ENCODE results near the gene METTL8.

METTL8 gene

GRCh38 chr2:171433763-171434012, at the start of gene METTL8:
TSS of gene METTL8 (minus strand) at chr2:171433990. CDS start at chr2:171392185, 41,805 bp downstream.
- no peaks in the 10 kb centered on the region for H3K9me3 ChIP-seq
- H3K27ac ChIP-seq: peak within 1 kb of the TSS; percentile 87
- H3K36me3 ChIP-seq: no peaks in the 10 kb centered on the region
- H3K4me3 ChIP-seq (ENCODE audit: low read depth in 1 of 2, low read length in 1 of 2): peak within 1 kb of the TSS; percentile 75 to 87
- peaks cover 16% of the 10 kb centered on the region in 2 experiments for H3K4me1 ChIP-seq (ENCODE audit: control insufficient read depth in 1 of 2, insufficient read depth in 1 of 2, low read depth in 1 of 2, low read length in 1 of 2)
- H3K27me3 ChIP-seq: no peaks in the 10 kb centered on the region
- TF ChIP-seq CTCF (IDR thresholded peaks at IDR 0.05): no peak

GRCh38 chr2:171482877-171483276, 49.1 kb upstream of the METTL8 start:
- TF ChIP-seq CTCF (IDR thresholded peaks at IDR 0.05): no peak
- no peaks in the 10 kb centered on the region for H3K9me3 ChIP-seq
- no peaks in the 10 kb centered on the region for H3K27me3 ChIP-seq
- no peak overlapping the region for H3K27ac ChIP-seq
- no peak overlapping the region for H3K4me3 ChIP-seq (ENCODE audit: low read depth in 1 of 2, low read length in 1 of 2)
- H3K36me3 ChIP-seq: peaks cover 4% of the 10 kb centered on the region
- H3K4me1 ChIP-seq (ENCODE audit: control insufficient read depth in 1 of 2, insufficient read depth in 1 of 2, low read depth in 1 of 2, low read length in 1 of 2): peaks cover 15 to 19% of the 10 kb centered on the region in 2 experiments

GRCh38 chr2:171482308-171482707, 48.5 kb upstream of the METTL8 start:
- Histone ChIP-seq H3K4me3 (ENCODE audit: low read depth in 1 of 2, low read length in 1 of 2) (no peak overlapping the region), H3K9me3 (no peaks in the 10 kb centered on the region), H3K27ac (no peak overlapping the region), H3K27me3 (no peaks in the 10 kb centered on the region), H3K36me3 (peaks cover 10% of the 10 kb centered on the region), H3K4me1 (ENCODE audit: control insufficient read depth in 1 of 2, insufficient read depth in 1 of 2, low read depth in 1 of 2, low read length in 1 of 2) (peaks cover 15 to 19% of the 10 kb centered on the region in 2 experiments)
- TF ChIP-seq CTCF (IDR thresholded peaks at IDR 0.05): no peak

GRCh38 chr2:171480908-171481307, 47.1 kb upstream of the METTL8 start:
- Histone ChIP-seq H3K27ac (no peak overlapping the region), H3K4me3 (ENCODE audit: low read depth in 1 of 2, low read length in 1 of 2) (no peak overlapping the region), H3K4me1 (ENCODE audit: control insufficient read depth in 1 of 2, insufficient read depth in 1 of 2, low read depth in 1 of 2, low read length in 1 of 2) (peaks cover 15 to 19% of the 10 kb centered on the region in 2 experiments), H3K9me3 (no peaks in the 10 kb centered on the region), H3K36me3 (peaks cover 10% of the 10 kb centered on the region), H3K27me3 (no peaks in the 10 kb centered on the region)
- no peak for TF ChIP-seq CTCF (IDR thresholded peaks at IDR 0.05)

- Histone ChIP-seq H3K27me3 (no peaks in the 10 kb centered on the region), H3K27ac (no peak overlapping the region), H3K9me3 (no peaks in the 10 kb centered on the region), H3K4me1 (ENCODE audit: control insufficient read depth in 1 of 2, insufficient read depth in 1 of 2, low read depth in 1 of 2, low read length in 1 of 2) (peaks cover 15 to 19% of the 10 kb centered on the region in 2 experiments), H3K36me3 (peaks cover 14% of the 10 kb centered on the region), H3K4me3 (ENCODE audit: low read depth in 1 of 2, low read length in 1 of 2) (no peak overlapping the region)
- TF ChIP-seq CTCF (IDR thresholded peaks at IDR 0.05): no peak
Observed at GRCh38 chr2:171479154-171479814, 45.5 kb upstream of the METTL8 start.

Data from neutrophil (primary cell).